Endothelial cell of umbilical vein (primary cell): ENCODE results near the gene TUBB2A.

Experiments used
- CTCF ChIP-seq, 2 donors: IDR thresholded peaks; 1 replicate in 1 of 2; 2 replicates in 1 of 2; pipeline ENCODE4 v1.5.1; 2011; ENCODE audit warnings: low read length in 2 of 2, mild to moderate bottlenecking in 2 of 2, moderate library complexity in 2 of 2, control low read depth in 1 of 2, inconsistent platforms in 1 of 2, low read depth in 1 of 2; ENCODE audit not compliant: insufficient read depth in 1 of 2; ENCODE audit errors: extremely low read depth in 1 of 2
- FOS ChIP-seq: IDR thresholded peaks from 2 replicates; pipeline ENCODE4 v1.6.1; 2011; ENCODE audit warnings: mild to moderate bottlenecking, low read length, moderate library complexity, borderline replicate concordance; ENCODE audit not compliant: insufficient read depth

- TF ChIP-seq CTCF (IDR thresholded peaks at IDR 0.05; ENCODE audit: extremely low read depth in 1 of 2, insufficient read depth in 1 of 2, low read depth in 1 of 2, low read length in 2 of 2): no peak
- TF ChIP-seq FOS: no peak
Observed at GRCh38 chr6:3205913-3206312, 48.6 kb upstream of the TUBB2A start.
